Rectal smooth muscle tissue (tissue), 1 donor: ENCODE data around the gene OPCML.

Source experiments
- H3K27ac ChIP-seq: one replicate; pipeline ENCODE4 v1.7.0; 2013; ENCODE audit warnings: low read depth, low read length, inconsistent platforms
- H3K27me3 ChIP-seq: one replicate; pipeline ENCODE4 v1.7.0; 2013; ENCODE audit warnings: low read length; ENCODE audit not compliant: control insufficient read depth, insufficient read depth
- H3K36me3 ChIP-seq: one replicate; pipeline ENCODE4 v1.7.0; 2013; ENCODE audit warnings: low read length; ENCODE audit not compliant: control insufficient read depth, insufficient read depth
- H3K4me1 ChIP-seq: one replicate; pipeline ENCODE4 v1.7.0; 2013; ENCODE audit warnings: low read length; ENCODE audit not compliant: control insufficient read depth, insufficient read depth
- H3K4me3 ChIP-seq: one replicate; pipeline ENCODE4 v1.7.0; 2013; ENCODE audit warnings: low read length
- H3K9ac ChIP-seq: one replicate; pipeline ENCODE4 v1.7.0; 2013; ENCODE audit warnings: low read length

Gene OPCML

GRCh38 chr11:132840660-132841059 is 691.6 kb downstream of the OPCML start:
- Histone ChIP-seq H3K27ac (no peak overlapping the region), H3K4me1 (no peaks in the 10 kb centered on the region), H3K36me3 (no peaks in the 10 kb centered on the region), H3K27me3 (no peaks in the 10 kb centered on the region), H3K9ac (no peak overlapping the region), H3K4me3 (no peak overlapping the region)

GRCh38 chr11:132840191-132840590 is 692.1 kb downstream of the OPCML start:
- Histone ChIP-seq H3K36me3 (no peaks in the 10 kb centered on the region), H3K9ac (no peak overlapping the region), H3K27me3 (no peaks in the 10 kb centered on the region), H3K4me1 (no peaks in the 10 kb centered on the region), H3K27ac (no peak overlapping the region), H3K4me3 (no peak overlapping the region)

- Histone ChIP-seq H3K36me3 (no peaks in the 10 kb centered on the region), H3K4me1 (no peaks in the 10 kb centered on the region), H3K27ac (no peak overlapping the region)
These were observed 692.9 kb downstream of the OPCML start for GRCh38 chr11:132839236-132839945.

GRCh38 chr11:132838627-132839026 is 693.7 kb downstream of the OPCML start:
- no peak overlapping the region for H3K27ac ChIP-seq
- no peak overlapping the region for H3K4me3 ChIP-seq
- no peaks in the 10 kb centered on the region for H3K27me3 ChIP-seq
- no peak overlapping the region for H3K9ac ChIP-seq
- no peaks in the 10 kb centered on the region for H3K36me3 ChIP-seq
- H3K4me1 ChIP-seq: no peaks in the 10 kb centered on the region

More at GRCh38 chr11:132839236-132839945, 692.9 kb downstream of the OPCML start:
- Histone ChIP-seq H3K9ac (no peak overlapping the region), H3K27me3 (no peaks in the 10 kb centered on the region), H3K4me3 (no peak overlapping the region)

- H3K9ac ChIP-seq: no peak overlapping the region
- no peaks in the 10 kb centered on the region for H3K27me3 ChIP-seq
- no peaks in the 10 kb centered on the region for H3K4me1 ChIP-seq
- H3K4me3 ChIP-seq: no peak overlapping the region
- H3K27ac ChIP-seq: no peak overlapping the region
- H3K36me3 ChIP-seq: no peaks in the 10 kb centered on the region
These were observed 701.0 kb downstream of the OPCML start for GRCh38 chr11:132831272-132831671.

GRCh38 chr11:132824642-132825041 is 707.7 kb downstream of the OPCML start:
- Histone ChIP-seq H3K27ac (no peak overlapping the region), H3K4me1 (no peaks in the 10 kb centered on the region), H3K27me3 (no peaks in the 10 kb centered on the region), H3K9ac (no peak overlapping the region), H3K36me3 (no peaks in the 10 kb centered on the region), H3K4me3 (no peak overlapping the region)

GRCh38 chr11:132822276-132822675 is 710.0 kb downstream of the OPCML start:
- no peaks in the 10 kb centered on the region for H3K27me3 ChIP-seq
- H3K27ac ChIP-seq: no peak overlapping the region

GRCh38 chr11:132821499-132821898 is 710.8 kb downstream of the OPCML start:
- no peak overlapping the region for H3K27ac ChIP-seq
- H3K27me3 ChIP-seq: no peaks in the 10 kb centered on the region
- H3K9ac ChIP-seq: no peak overlapping the region
- H3K4me3 ChIP-seq: no peak overlapping the region
- H3K36me3 ChIP-seq: no peaks in the 10 kb centered on the region
- no peaks in the 10 kb centered on the region for H3K4me1 ChIP-seq

More at GRCh38 chr11:132822276-132822675, 710.0 kb downstream of the OPCML start:
- H3K9ac ChIP-seq: no peak overlapping the region
- H3K36me3 ChIP-seq: no peaks in the 10 kb centered on the region
- H3K4me3 ChIP-seq: no peak overlapping the region
- no peaks in the 10 kb centered on the region for H3K4me1 ChIP-seq

GRCh38 chr11:132821014-132821413 is 711.3 kb downstream of the OPCML start:
- Histone ChIP-seq H3K36me3 (no peaks in the 10 kb centered on the region), H3K27me3 (no peaks in the 10 kb centered on the region), H3K27ac (no peak overlapping the region), H3K4me3 (no peak overlapping the region), H3K9ac (no peak overlapping the region), H3K4me1 (no peaks in the 10 kb centered on the region)

- Histone ChIP-seq H3K27me3 (no peaks in the 10 kb centered on the region), H3K36me3 (no peaks in the 10 kb centered on the region), H3K27ac (no peak overlapping the region), H3K4me1 (no peaks in the 10 kb centered on the region), H3K4me3 (no peak overlapping the region), H3K9ac (no peak overlapping the region)
These were observed 713.4 kb downstream of the OPCML start for GRCh38 chr11:132818951-132819350.

- H3K36me3 ChIP-seq: no peaks in the 10 kb centered on the region
- H3K9ac ChIP-seq: no peak overlapping the region
- no peak overlapping the region for H3K27ac ChIP-seq
- no peaks in the 10 kb centered on the region for H3K4me1 ChIP-seq
- H3K4me3 ChIP-seq: no peak overlapping the region
- no peaks in the 10 kb centered on the region for H3K27me3 ChIP-seq
These were observed 714.9 kb downstream of the OPCML start for GRCh38 chr11:132817387-132817786.

- no peak overlapping the region for H3K4me3 ChIP-seq
- no peak overlapping the region for H3K27ac ChIP-seq
- no peak overlapping the region for H3K9ac ChIP-seq
- no peaks in the 10 kb centered on the region for H3K4me1 ChIP-seq
- H3K27me3 ChIP-seq: no peaks in the 10 kb centered on the region
- H3K36me3 ChIP-seq: no peaks in the 10 kb centered on the region
These were observed 717.9 kb downstream of the OPCML start for GRCh38 chr11:132814410-132814809.

- Histone ChIP-seq H3K27ac (no peak overlapping the region), H3K4me3 (no peak overlapping the region), H3K9ac (no peak overlapping the region), H3K36me3 (no peaks in the 10 kb centered on the region), H3K27me3 (no peaks in the 10 kb centered on the region), H3K4me1 (no peaks in the 10 kb centered on the region)
These were observed 720.7 kb downstream of the OPCML start for GRCh38 chr11:132811649-132812048.
